Activated CD4-positive, alpha-beta T cell treated with anti-CD3 and anti-CD28 coated beads, Interleukin-2, amount 10 ng/mL, durations not matched to agents 7 days and 5 days (primary cell): ENCODE results near the gene SH3RF2. TPM values are rescaled to one million over a fixed set of nuclear protein-coding genes. Genes with fewer than 3 reads are reported as not detected.
A peak's percentile ranks its signal among the peaks of the same experiment; 100 is the strongest.

ENCODE experiments used
- CTCF ChIA-PET: fragments of 350-600 bp; sonication (Branson Sonifier 250); formaldehyde crosslinking; loops from one replicate; lab custom pipeline; 2021; ENCODE audit warnings: antibody characterized with exemption; lab: Charles Lee
- POLR2A ChIA-PET: fragments of 350-600 bp; sonication (Branson Sonifier 250); formaldehyde crosslinking; loops from one replicate; lab custom pipeline; 2021; ENCODE audit warnings: antibody characterized with exemption; lab: Charles Lee
- DNase-seq: peaks from one replicate; pipeline ENCODE4 v3.0.0-alpha.2; 2020
- H3K27ac Mint-ChIP-seq: one replicate; pipeline ENCODE4 v1.8.0; 2021; ENCODE audit warnings: mild to moderate bottlenecking, moderate library complexity, mixed read lengths
- H3K27me3 Mint-ChIP-seq: one replicate; pipeline ENCODE4 v1.8.0; 2021; ENCODE audit warnings: mixed read lengths
- H3K36me3 Mint-ChIP-seq: one replicate; pipeline ENCODE4 v1.8.0; 2021; ENCODE audit warnings: low read depth, mixed read lengths
- H3K4me1 Mint-ChIP-seq: one replicate; pipeline ENCODE4 v1.8.0; 2021; ENCODE audit warnings: mixed read lengths
- H3K4me3 Mint-ChIP-seq: one replicate; pipeline ENCODE4 v1.8.0; 2021; ENCODE audit warnings: mild to moderate bottlenecking, moderate library complexity, mixed read lengths
- H3K9me3 Mint-ChIP-seq: one replicate; pipeline ENCODE4 v1.8.0; 2021; ENCODE audit warnings: mixed read lengths
- total RNA-seq, 2 experiments: library from RNA; stranded (reverse); gene quantifications; one replicate each; pipeline ENCODE4 v1.2.3, GENCODE V29; 2021

Gene SH3RF2
- total RNA-seq, 2 experiments from 2014 or later, result 0.27 to 0.40 TPM

DNA sequence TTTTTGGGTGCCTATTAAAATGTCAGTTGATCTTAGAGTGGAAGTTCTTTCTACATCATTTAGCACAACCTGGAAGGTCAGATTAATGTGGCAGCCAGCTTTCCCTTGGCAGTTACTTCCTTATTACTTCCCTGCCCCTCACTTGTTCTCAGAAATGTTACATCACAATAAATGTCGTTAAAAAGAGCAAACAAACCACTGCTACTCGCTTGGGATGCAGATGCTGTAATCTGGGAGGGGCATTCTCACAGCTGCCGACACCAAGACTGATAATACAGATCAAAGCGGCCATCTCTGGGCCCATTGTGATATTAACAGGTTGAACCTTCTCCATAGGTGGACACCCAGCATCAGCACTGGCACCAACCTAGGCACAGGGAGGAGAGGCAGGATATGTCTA lies 139.7 kb downstream of the SH3RF2 start:
- no peaks in the 10 kb centered on the region for H3K36me3 Mint-ChIP-seq
- no peak overlapping the region for H3K27ac Mint-ChIP-seq
- CTCF ChIA-PET, result interaction anchor here (0.6 kb wide), 1 partner anchor 17 kb away, joined by 3 read pairs; no protein-coding TSS in a partner anchor
- H3K4me3 Mint-ChIP-seq, result no peak overlapping the region
- peaks cover 22% of the 10 kb centered on the region for H3K27me3 Mint-ChIP-seq
- no peak for DNase-seq
- H3K4me1 Mint-ChIP-seq, result peaks cover 11% of the 10 kb centered on the region
- no peaks in the 10 kb centered on the region for H3K9me3 Mint-ChIP-seq
- POLR2A ChIA-PET, result no interaction called here

- no peak for DNase-seq
- POLR2A ChIA-PET, result no interaction called here
- Mint-ChIP-seq H3K36me3 (no peaks in the 10 kb centered on the region), H3K9me3 (no peaks in the 10 kb centered on the region), H3K4me1 (peaks cover 11% of the 10 kb centered on the region), H3K27me3 (peaks cover 22% of the 10 kb centered on the region), H3K4me3 (no peak overlapping the region), H3K27ac (no peak overlapping the region)
- CTCF ChIA-PET, result no interaction called here
Measured at GRCh38 chr5:146076455-146076854, 140.1 kb downstream of the SH3RF2 start.

- CTCF ChIA-PET, result no interaction called here
- no peaks in the 10 kb centered on the region for H3K9me3 Mint-ChIP-seq
- H3K4me1 Mint-ChIP-seq, result peaks cover 15% of the 10 kb centered on the region
- POLR2A ChIA-PET, result no interaction called here
- no peak overlapping the region for H3K27ac Mint-ChIP-seq
- H3K4me3 Mint-ChIP-seq, result no peak overlapping the region
- H3K36me3 Mint-ChIP-seq, result no peaks in the 10 kb centered on the region
- DNase-seq, result no peak
- H3K27me3 Mint-ChIP-seq, result peaks cover 20% of the 10 kb centered on the region
Measured at GRCh38 chr5:146078566-146078965, 142.2 kb downstream of the SH3RF2 start.

GRCh38 chr5:146079695-146080373 lies 143.5 kb downstream of the SH3RF2 start:
- ChIA-PET POLR2A (no interaction called here), CTCF (no interaction called here)
- Mint-ChIP-seq H3K4me1 (peaks cover 15% of the 10 kb centered on the region), H3K4me3 (no peak overlapping the region), H3K27ac (no peak overlapping the region), H3K9me3 (no peaks in the 10 kb centered on the region), H3K36me3 (no peaks in the 10 kb centered on the region), H3K27me3 (peaks cover 20% of the 10 kb centered on the region)
- DNase-seq, result peak; percentile 36

- no peak for DNase-seq
- CTCF ChIA-PET, result no interaction called here
- peaks cover 20% of the 10 kb centered on the region for H3K27me3 Mint-ChIP-seq
Measured at GRCh38 chr5:146081556-146081955, 145.2 kb downstream of the SH3RF2 start.

DNA sequence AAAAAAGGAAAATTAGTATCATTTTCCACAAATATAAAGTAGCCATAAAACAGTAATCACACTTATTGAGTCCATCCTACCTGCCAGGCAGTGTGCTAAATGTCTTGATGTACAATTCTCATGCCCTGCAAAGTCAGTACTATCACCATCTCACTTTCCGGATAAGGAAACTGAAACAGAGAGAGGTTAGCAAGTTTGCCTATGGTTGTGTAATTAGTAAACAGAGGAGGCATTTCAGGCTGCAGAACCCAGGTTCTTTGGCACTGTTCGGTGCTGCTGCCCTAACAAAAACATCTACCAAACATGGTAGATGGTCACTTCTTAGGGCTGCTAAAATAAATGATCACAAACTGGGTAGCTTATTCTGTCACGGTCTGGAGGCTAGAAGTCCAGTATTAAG lies 146.4 kb downstream of the SH3RF2 start:
- DNase-seq, result no peak
- CTCF ChIA-PET, result interaction anchor here (0.6 kb wide), 1 partner anchor 70 kb away, joined by 3 read pairs; no protein-coding TSS in a partner anchor

More at GRCh38 chr5:146081556-146081955, 145.2 kb downstream of the SH3RF2 start:
- Mint-ChIP-seq H3K4me3 (no peak overlapping the region), H3K9me3 (no peaks in the 10 kb centered on the region), H3K4me1 (peaks cover 15% of the 10 kb centered on the region), H3K27ac (no peak overlapping the region), H3K36me3 (no peaks in the 10 kb centered on the region)
- POLR2A ChIA-PET, result no interaction called here

GRCh38 chr5:146084376-146084775 lies 148.0 kb downstream of the SH3RF2 start:
- Mint-ChIP-seq H3K4me3 (no peak overlapping the region), H3K4me1 (peaks cover 13% of the 10 kb centered on the region), H3K36me3 (no peaks in the 10 kb centered on the region), H3K27ac (no peak overlapping the region), H3K27me3 (peaks cover 6% of the 10 kb centered on the region), H3K9me3 (no peaks in the 10 kb centered on the region)
- POLR2A ChIA-PET, result no interaction called here
- CTCF ChIA-PET, result no interaction called here
- DNase-seq, result no peak

More for the DNA sequence above, 146.4 kb downstream of the SH3RF2 start:
- POLR2A ChIA-PET, result no interaction called here
- Mint-ChIP-seq H3K36me3 (no peaks in the 10 kb centered on the region), H3K4me3 (no peak overlapping the region), H3K4me1 (peaks cover 15% of the 10 kb centered on the region), H3K9me3 (no peaks in the 10 kb centered on the region), H3K27ac (no peak overlapping the region), H3K27me3 (peaks cover 15% of the 10 kb centered on the region)

GRCh38 chr5:146088098-146088497 lies 151.7 kb downstream of the SH3RF2 start:
- CTCF ChIA-PET, result no interaction called here
- no peak overlapping the region for H3K4me3 Mint-ChIP-seq

GRCh38 chr5:146089287-146089686 lies 152.9 kb downstream of the SH3RF2 start:
- POLR2A ChIA-PET, result no interaction called here
- CTCF ChIA-PET, result no interaction called here
- DNase-seq, result no peak
- Mint-ChIP-seq H3K9me3 (no peaks in the 10 kb centered on the region), H3K27me3 (no peaks in the 10 kb centered on the region), H3K4me1 (no peaks in the 10 kb centered on the region), H3K36me3 (no peaks in the 10 kb centered on the region), H3K27ac (no peak overlapping the region), H3K4me3 (no peak overlapping the region)

More at GRCh38 chr5:146088098-146088497, 151.7 kb downstream of the SH3RF2 start:
- Mint-ChIP-seq H3K27me3 (peaks cover 2% of the 10 kb centered on the region), H3K27ac (no peak overlapping the region), H3K9me3 (no peaks in the 10 kb centered on the region), H3K4me1 (peaks cover 2% of the 10 kb centered on the region), H3K36me3 (no peaks in the 10 kb centered on the region)
- POLR2A ChIA-PET, result no interaction called here
- no peak for DNase-seq

- CTCF ChIA-PET, result interaction anchor here (0.5 to 0.8 kb wide), 2 partner anchors 20 to 155 kb away, joined by 3 read pairs; no protein-coding TSS in a partner anchor
- no peaks in the 10 kb centered on the region for H3K27me3 Mint-ChIP-seq
- no peaks in the 10 kb centered on the region for H3K36me3 Mint-ChIP-seq
- no peak overlapping the region for H3K27ac Mint-ChIP-seq
- no peaks in the 10 kb centered on the region for H3K9me3 Mint-ChIP-seq
- H3K4me3 Mint-ChIP-seq, result no peak overlapping the region
- no peak for DNase-seq
- POLR2A ChIA-PET, result no interaction called here
- H3K4me1 Mint-ChIP-seq, result no peaks in the 10 kb centered on the region
Measured at GRCh38 chr5:146091881-146092280, 155.5 kb downstream of the SH3RF2 start.

DNA sequence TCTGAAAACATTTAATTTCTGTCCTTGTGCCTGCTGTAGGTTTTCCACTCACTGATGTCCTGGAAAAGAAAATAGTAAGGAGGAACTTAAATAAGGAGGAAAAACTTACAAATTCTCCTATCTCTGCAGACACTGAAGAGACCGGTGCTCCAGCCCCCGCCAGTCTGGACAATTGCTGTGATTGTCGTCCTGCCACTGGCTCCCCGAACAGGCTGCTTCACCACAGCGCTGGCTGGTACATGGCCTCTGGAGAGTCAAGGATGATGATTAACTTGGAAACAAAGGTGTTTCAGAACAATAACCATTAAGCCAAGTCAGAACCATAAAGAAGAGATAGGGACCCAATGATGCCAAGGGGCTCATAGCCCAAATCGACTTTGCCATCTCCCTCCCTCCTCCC lies 161.7 kb downstream of the SH3RF2 start:
- DNase-seq, result no peak
- no peaks in the 10 kb centered on the region for H3K36me3 Mint-ChIP-seq
- no peak overlapping the region for H3K27ac Mint-ChIP-seq
- ChIA-PET POLR2A (no interaction called here), CTCF (no interaction called here)
- H3K4me1 Mint-ChIP-seq, result no peaks in the 10 kb centered on the region
- H3K4me3 Mint-ChIP-seq, result no peak overlapping the region
- H3K9me3 Mint-ChIP-seq, result no peaks in the 10 kb centered on the region
- H3K27me3 Mint-ChIP-seq, result no peaks in the 10 kb centered on the region

- DNase-seq, result no peak
- no peak overlapping the region for H3K4me3 Mint-ChIP-seq
- H3K9me3 Mint-ChIP-seq, result no peaks in the 10 kb centered on the region
- ChIA-PET POLR2A (no interaction called here), CTCF (no interaction called here)
- no peak overlapping the region for H3K27ac Mint-ChIP-seq
- no peaks in the 10 kb centered on the region for H3K4me1 Mint-ChIP-seq
- H3K36me3 Mint-ChIP-seq, result peaks cover 4% of the 10 kb centered on the region
- H3K27me3 Mint-ChIP-seq, result no peaks in the 10 kb centered on the region
Measured at GRCh38 chr5:146101646-146102045, 165.3 kb downstream of the SH3RF2 start.

- CTCF ChIA-PET, result no interaction called here
- POLR2A ChIA-PET, result no interaction called here
- Mint-ChIP-seq H3K9me3 (no peaks in the 10 kb centered on the region), H3K27me3 (no peaks in the 10 kb centered on the region), H3K4me1 (no peaks in the 10 kb centered on the region), H3K4me3 (no peak overlapping the region), H3K36me3 (peaks cover 4% of the 10 kb centered on the region), H3K27ac (no peak overlapping the region)
- DNase-seq, result no peak
Measured at GRCh38 chr5:146103594-146103993, 167.2 kb downstream of the SH3RF2 start.

- ChIA-PET POLR2A (interaction anchor here (0.6 kb wide), 1 partner anchor 128 kb away, joined by 3 read pairs; no protein-coding TSS in a partner anchor), CTCF (no interaction called here)
- no peak within 1 kb of the TSS for H3K4me3 Mint-ChIP-seq
- H3K27ac Mint-ChIP-seq, result no peak within 1 kb of the TSS
- H3K27me3 Mint-ChIP-seq, result no peaks in the 10 kb centered on the region
- no peaks in the 10 kb centered on the region for H3K4me1 Mint-ChIP-seq
- no peak for DNase-seq
- H3K9me3 Mint-ChIP-seq, result no peaks in the 10 kb centered on the region
- H3K36me3 Mint-ChIP-seq, result peaks cover 7% of the 10 kb centered on the region
Measured at GRCh38 chr5:146105477-146105876, 169.1 kb downstream of the SH3RF2 start, which contains the start of gene PLAC8L1. Gene PLAC8L1, minus strand, starts transcription at chr5:146105577. Its CDS starts 1,266 bp downstream, at chr5:146104311.
